GM18951 (cell line): ENCODE measurements around the gene MRPS18B.
"Not testable (repeated sequence)": the region's sequence is repeated elsewhere in the genome, so short reads cannot be mapped to it uniquely, and the experiment has no call there.

ENCODE experiments used
- POLR2A ChIP-seq: IDR thresholded peaks from 4 replicates; pipeline ENCODE4 v1.6.1; 2011; ENCODE audit warnings: mild to moderate bottlenecking; ENCODE audit not compliant: insufficient read length, insufficient read depth; ENCODE audit errors: extremely low read depth
- in situ Hi-C: fragments of 300-500 bp; cut with MboI; formaldehyde crosslinking; loops from one replicate; pipeline ENCODE4 v1.12.0; 2022; ENCODE audit warnings: low sequenced_read_pairs, mixed read lengths, inconsistent platforms; ENCODE audit not compliant: unreplicated experiment

Gene MRPS18B

GRCh38 chr6:30617565-30618269 is at the start of gene MRPS18B:
Gene MRPS18B, plus strand, starts transcription at chr6:30617840. Its CDS starts 26 bp downstream, at chr6:30617866.
- peak; percentile 89 for TF ChIP-seq POLR2A
- in situ Hi-C loops: no loop called here

GRCh38 chr6:30568245-30568644 is 49.4 kb upstream of the MRPS18B start:
- TF ChIP-seq POLR2A: no peak
- in situ Hi-C loops: no loop called here

GRCh38 chr6:30570263-30570662 is 47.4 kb upstream of the MRPS18B start:
- in situ Hi-C loops: no loop called here
- TF ChIP-seq POLR2A: no peak

DNA sequence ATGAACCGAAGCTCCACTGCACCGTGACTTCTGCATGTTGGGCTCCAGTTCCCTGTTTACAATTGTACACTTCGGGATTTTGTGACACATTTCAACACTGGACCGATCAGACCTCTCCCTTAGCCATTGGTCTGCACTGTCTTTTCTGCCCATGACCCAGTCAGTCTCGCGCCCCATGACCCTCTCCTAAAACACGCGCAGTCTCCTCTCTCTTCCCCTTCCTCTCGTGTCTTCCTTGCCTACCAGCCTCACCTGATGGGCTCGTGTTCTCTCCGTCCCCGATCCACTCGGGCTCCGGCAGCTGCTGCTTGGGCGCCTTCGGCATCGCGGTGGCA is 46.9 kb upstream of the MRPS18B start:
- no peak for TF ChIP-seq POLR2A
- in situ Hi-C loops: no loop called here

- peak; percentile 97 for TF ChIP-seq POLR2A
- in situ Hi-C loops: no loop called here
These were observed 46.4 kb upstream of the MRPS18B start, which contains the start of gene ABCF1 for GRCh38 chr6:30571075-30571761. Gene ABCF1, plus strand, starts transcription at chr6:30571442. Its CDS starts 46 bp downstream, at chr6:30571488.

GRCh38 chr6:30571762-30572082 is 45.9 kb upstream of the MRPS18B start:
- no peak for TF ChIP-seq POLR2A
- in situ Hi-C loops: no loop called here

GRCh38 chr6:30572148-30572547 is 45.5 kb upstream of the MRPS18B start:
- in situ Hi-C loops: no loop called here
- no peak for TF ChIP-seq POLR2A

- in situ Hi-C loops: no loop called here
- no peak for TF ChIP-seq POLR2A
These were observed 44.5 kb upstream of the MRPS18B start for GRCh38 chr6:30573113-30573512.

- in situ Hi-C loops: no loop called here
- no peak for TF ChIP-seq POLR2A
These were observed 39.6 kb upstream of the MRPS18B start for GRCh38 chr6:30578051-30578450.

- in situ Hi-C loops: no loop called here
These were observed 33.7 kb upstream of the MRPS18B start for GRCh38 chr6:30583921-30584320.

GRCh38 chr6:30589754-30590358 is 27.8 kb upstream of the MRPS18B start:
- in situ Hi-C loops: no loop called here

More at GRCh38 chr6:30583921-30584320, 33.7 kb upstream of the MRPS18B start:
- no peak for TF ChIP-seq POLR2A

DNA sequence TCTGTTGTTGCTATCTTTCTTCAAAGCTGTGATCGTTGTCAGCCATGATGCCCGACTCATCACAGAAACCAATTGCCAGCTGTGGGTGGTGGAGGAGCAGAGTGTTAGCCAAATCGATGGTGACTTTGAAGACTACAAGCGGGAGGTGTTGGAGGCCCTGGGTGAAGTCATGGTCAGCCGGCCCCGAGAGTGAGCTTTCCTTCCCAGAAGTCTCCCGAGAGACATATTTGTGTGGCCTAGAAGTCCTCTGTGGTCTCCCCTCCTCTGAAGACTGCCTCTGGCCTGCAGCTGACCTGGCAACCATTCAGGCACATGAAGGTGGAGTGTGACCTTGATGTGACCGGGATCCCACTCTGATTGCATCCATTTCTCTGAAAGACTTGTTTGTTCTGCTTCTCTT is 27.1 kb upstream of the MRPS18B start:
- no peak for TF ChIP-seq POLR2A
- in situ Hi-C loops: no loop called here

More at GRCh38 chr6:30589754-30590358, 27.8 kb upstream of the MRPS18B start:
- no peak for TF ChIP-seq POLR2A

DNA sequence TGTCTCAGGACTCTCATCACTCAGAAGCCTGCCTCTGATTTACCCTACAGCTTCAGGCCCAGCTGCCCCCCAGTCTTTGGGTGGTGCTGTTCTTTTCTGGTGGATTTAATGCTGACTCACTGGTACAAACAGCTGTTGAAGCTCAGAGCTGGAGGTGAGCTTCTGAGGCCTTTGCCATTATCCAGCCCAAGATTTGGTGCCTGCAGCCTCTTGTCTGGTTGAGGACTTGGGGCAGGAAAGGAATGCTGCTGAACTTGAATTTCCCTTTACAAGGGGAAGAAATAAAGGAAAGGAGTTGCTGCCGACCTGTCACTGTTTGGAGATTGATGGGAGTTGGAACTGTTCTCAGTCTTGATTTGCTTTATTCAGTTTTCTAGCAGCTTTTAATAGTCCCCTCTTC is 26.6 kb upstream of the MRPS18B start:
- no peak for TF ChIP-seq POLR2A
- in situ Hi-C loops: no loop called here

DNA sequence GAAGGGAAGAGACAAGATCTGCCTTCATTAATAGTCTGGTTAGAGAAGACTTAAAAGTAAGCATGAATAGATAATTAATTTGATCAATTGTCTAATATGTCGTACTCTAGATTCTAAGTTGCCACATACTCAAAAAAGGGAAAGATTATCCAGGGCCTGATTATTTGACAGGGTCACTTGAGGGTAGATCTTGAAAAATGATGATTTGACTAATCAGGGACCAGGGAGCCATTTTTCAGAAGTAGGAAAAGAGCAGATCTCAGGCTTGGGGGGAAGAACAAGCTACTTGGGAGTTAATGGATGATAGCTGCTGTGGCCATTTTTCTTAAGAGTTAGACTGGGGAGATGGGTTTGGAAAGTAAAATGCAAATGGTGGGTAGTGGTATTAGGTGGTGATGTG is 25.4 kb upstream of the MRPS18B start:
- TF ChIP-seq POLR2A: no peak
- in situ Hi-C loops: no loop called here

GRCh38 chr6:30597315-30598144 is 20.1 kb upstream of the MRPS18B start:
- in situ Hi-C loops: not testable (repeated sequence)
